Epithelial cell of proximal tubule (primary cell): ENCODE measurements around the gene WASHC4. TPM values are rescaled to one million over a fixed set of nuclear protein-coding genes. Genes with fewer than 3 reads are reported as not detected.

ENCODE experiments used
- DNase-seq: peaks from one replicate; pipeline ENCODE4 v3.0.0-alpha.2; 2011; ENCODE audit warnings: low read depth
- H3K4me3 ChIP-seq: 2 replicates; pipeline ENCODE4 v1.5.1; 2011; ENCODE audit warnings: low read depth, mild to moderate bottlenecking, low read length
- CTCF ChIP-seq: conservative IDR thresholded peaks from 2 replicates; pipeline ENCODE4 v1.5.1; 2012; ENCODE audit warnings: low read depth, mild to moderate bottlenecking, low read length
- total RNA-seq: library from RNA; depleted of rRNA; stranded (reverse); fragments of >200 nt; gene quantifications from 2 replicates; pipeline ENCODE4 v1.2.3, GENCODE V29; 2015

The WASHC4 gene
- total RNA-seq, 1 donor from 2014 or later, result 47.5 TPM

- DNase-seq, result no peak
- no peak for TF ChIP-seq CTCF
- H3K4me3 ChIP-seq, result no peak overlapping the region
These were observed 56.5 kb downstream of the WASHC4 start for GRCh38 chr12:105164068-105164467.

GRCh38 chr12:105166736-105167135, 59.2 kb downstream of the WASHC4 start:
- no peak for TF ChIP-seq CTCF
- H3K4me3 ChIP-seq, result no peak overlapping the region
- no peak for DNase-seq

GRCh38 chr12:105167346-105167745, 59.8 kb downstream of the WASHC4 start:
- H3K4me3 ChIP-seq, result no peak overlapping the region
- no peak for DNase-seq
- no peak for TF ChIP-seq CTCF

GRCh38 chr12:105168006-105168405, 60.5 kb downstream of the WASHC4 start:
- no peak for TF ChIP-seq CTCF
- no peak for DNase-seq
- H3K4me3 ChIP-seq, result no peak overlapping the region

- DNase-seq, result no peak
- no peak overlapping the region for H3K4me3 ChIP-seq
- TF ChIP-seq CTCF, result no peak
These were observed 62.6 kb downstream of the WASHC4 start for GRCh38 chr12:105170139-105170538.

- no peak for TF ChIP-seq CTCF
- no peak overlapping the region for H3K4me3 ChIP-seq
- no peak for DNase-seq
These were observed 64.3 kb downstream of the WASHC4 start for GRCh38 chr12:105171691-105172436.

GRCh38 chr12:105175397-105175990, 68.0 kb downstream of the WASHC4 start:
- H3K4me3 ChIP-seq, result no peak overlapping the region
- DNase-seq, result no peak

More at GRCh38 chr12:105175397-105175990, 68.0 kb downstream of the WASHC4 start:
- no peak for TF ChIP-seq CTCF
